Common myeloid progenitor, CD34-positive (primary cell): ENCODE data around the gene RPAP3.

Experiments used
- CTCF ChIA-PET: fragments of 350-600 bp; sonication (Branson Sonifier 250); formaldehyde crosslinking; loops from one replicate; lab custom pipeline; 2021; ENCODE audit warnings: antibody characterized with exemption; lab: Charles Lee
- POLR2A ChIA-PET: fragments of 350-600 bp; sonication (Branson Sonifier 250); formaldehyde crosslinking; loops from one replicate; lab custom pipeline; 2021; ENCODE audit warnings: antibody characterized with exemption; lab: Charles Lee
- DNase-seq, 3 donors: peaks; one replicate each; pipeline versions ENCODE4 v3.0.0 to v3.0.0-alpha.2; 2013
- H3K27ac ChIP-seq, 2 experiments: 1 replicate in 1 of 2; 2 replicates in 1 of 2; pipeline ENCODE4 v1.7.0; 2013; ENCODE audit warnings: inconsistent platforms in 2 of 2, low read length in 2 of 2, mild to moderate bottlenecking in 2 of 2, low read depth in 1 of 2, moderate library complexity in 1 of 2; ENCODE audit not compliant: severe bottlenecking in 2 of 2, insufficient read depth in 1 of 2, poor library complexity in 1 of 2
- H3K27me3 ChIP-seq, 5 experiments: replicated peaks in 2 of 5; 1 replicate in 3 of 5; 2 replicates in 2 of 5; pipeline versions ENCODE4 v1.6.1 to v1.7.0; 2013; ENCODE audit warnings: low read length in 4 of 5, mild to moderate bottlenecking in 2 of 5, moderate library complexity in 2 of 5, inconsistent platforms in 1 of 5; ENCODE audit not compliant: insufficient read depth in 5 of 5, control insufficient read depth in 4 of 5
- H3K36me3 ChIP-seq, 4 experiments: 1 replicate in 2 of 4; 2 replicates in 2 of 4; pipeline versions ENCODE4 v1.6.1 to v1.7.0; 2013; ENCODE audit warnings: low read length in 3 of 4, control low read depth in 1 of 4, mild to moderate bottlenecking in 1 of 4; ENCODE audit not compliant: control insufficient read depth in 4 of 4, insufficient read depth in 4 of 4
- H3K4me1 ChIP-seq, 4 experiments: 1 replicate in 3 of 4; 2 replicates in 1 of 4; pipeline versions ENCODE4 v1.6.1 to v1.7.1; 2013; ENCODE audit warnings: low read length in 3 of 4, mild to moderate bottlenecking in 3 of 4, control low read depth in 1 of 4, inconsistent platforms in 1 of 4, moderate library complexity in 1 of 4; ENCODE audit not compliant: control insufficient read depth in 4 of 4, insufficient read depth in 4 of 4; ENCODE audit errors: control extremely low read depth in 1 of 4
- H3K4me3 ChIP-seq, 7 experiments: 1 replicate in 4 of 7; 2 replicates in 3 of 7; pipeline versions ENCODE4 v1.5.1 to v1.7.0; 2013; ENCODE audit warnings: mild to moderate bottlenecking in 7 of 7, low read length in 6 of 7, moderate library complexity in 6 of 7, inconsistent platforms in 2 of 7, low read depth in 2 of 7, control low read depth in 1 of 7; ENCODE audit not compliant: insufficient read depth in 4 of 7, control insufficient read depth in 1 of 7; ENCODE audit errors: extremely low read depth in 1 of 7
- H3K9me3 ChIP-seq, 5 experiments: 1 replicate in 4 of 5; 2 replicates in 1 of 5; pipeline versions ENCODE4 v1.6.1 to v1.7.1; 2013; ENCODE audit warnings: low read length in 4 of 5, mild to moderate bottlenecking in 2 of 5, inconsistent platforms in 1 of 5, low read depth in 1 of 5, moderate library complexity in 1 of 5; ENCODE audit not compliant: control insufficient read depth in 4 of 5, insufficient read depth in 2 of 5; ENCODE audit errors: control extremely low read depth in 1 of 5
- WGBS: methylation state at CpG from one replicate; pipeline ENCODE4 v1.1.5; 2013; ENCODE audit not compliant: insufficient coverage; 5-methylcytosine and 5-hydroxymethylcytosine counted together

Gene RPAP3

DNA sequence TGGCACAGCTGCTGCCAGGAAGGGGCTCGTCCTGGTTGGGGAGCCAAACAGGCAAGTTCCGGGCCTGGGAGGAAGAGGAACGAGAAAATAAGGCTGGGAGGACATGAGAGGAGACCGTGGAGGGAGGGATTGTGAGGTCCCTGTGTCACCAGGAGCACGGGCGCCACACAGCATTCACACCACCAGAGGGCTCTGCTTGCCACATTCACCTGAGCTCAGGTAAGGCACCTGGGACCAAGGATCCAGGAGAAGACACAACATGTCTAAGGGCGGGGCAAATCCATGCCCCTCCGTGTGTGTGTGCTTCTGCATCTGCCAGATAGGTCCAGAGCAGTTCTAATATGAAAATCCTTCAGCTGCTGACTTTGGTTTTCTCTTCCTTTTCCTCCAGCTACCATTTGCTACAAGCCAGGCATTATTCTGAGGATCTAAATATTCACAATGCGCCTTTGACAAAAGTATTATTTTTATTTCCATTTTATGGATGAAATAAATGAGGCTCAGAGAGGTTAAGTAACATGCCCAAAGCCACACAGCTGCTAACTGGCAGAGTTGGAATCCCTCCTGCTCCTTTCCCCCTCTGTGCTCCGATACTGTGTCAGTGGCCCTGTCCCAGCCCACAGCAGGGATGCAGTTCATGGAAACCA, 38.3 kb upstream of the RPAP3 start:
- H3K9me3 ChIP-seq = no peaks in the 10 kb centered on the region
- WGBS = 53% methylated on average over 6 of the region's 10 CpGs
- ChIA-PET CTCF (interaction anchor here (1.3 to 35.4 kb wide), 11 partner anchors 12 to 126 kb away, joined by 3 to 1109 read pairs (median 73); partner anchors contain the start of genes ENDOU, RAPGEF3 and SLC48A1), POLR2A (interaction anchor here (0.6 kb wide), 1 partner anchor 12 kb away, joined by 4 read pairs; no protein-coding TSS in a partner anchor)
- no peak overlapping the region for H3K4me3 ChIP-seq
- no peak overlapping the region for H3K27ac ChIP-seq
- peaks cover 0 to 28% (median 0%) of the 10 kb centered on the region in 4 experiments for H3K36me3 ChIP-seq
- DNase-seq = peak in 2 of 3 donors; percentile 33 to 36
- H3K27me3 ChIP-seq = no peaks in the 10 kb centered on the region
- H3K4me1 ChIP-seq = peaks cover 4 to 32% (median 21%) of the 10 kb centered on the region in 4 experiments

DNA sequence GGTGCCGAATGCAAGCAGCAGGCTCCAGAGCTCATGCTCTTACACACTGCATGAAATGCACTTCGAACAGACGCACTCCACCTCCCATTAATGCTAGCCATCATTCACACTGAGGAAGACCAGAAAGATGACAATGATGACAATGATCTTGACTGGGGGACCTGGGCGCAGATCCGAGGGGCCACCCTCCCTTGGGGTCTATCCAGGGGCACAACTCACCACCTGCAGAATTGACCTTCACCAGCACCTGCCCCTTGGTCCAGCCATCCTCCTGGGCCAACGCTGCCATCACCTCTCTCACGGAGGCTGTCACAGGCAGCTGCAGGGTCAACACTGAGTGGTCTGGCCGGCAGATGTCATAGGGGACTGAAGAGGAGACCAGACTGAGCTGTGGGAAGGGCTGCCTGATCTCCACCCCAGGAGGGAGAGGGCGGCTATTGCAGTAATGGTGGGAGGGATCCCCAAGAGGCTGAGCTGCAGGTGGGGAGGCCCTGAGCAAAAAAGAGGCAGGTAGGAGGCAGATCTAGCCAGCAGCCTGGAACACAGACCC, 37.6 kb upstream of the RPAP3 start:
- H3K9me3 ChIP-seq = no peaks in the 10 kb centered on the region
- no peak for DNase-seq
- no peak overlapping the region for H3K27ac ChIP-seq
- H3K4me3 ChIP-seq = no peak overlapping the region
- peaks cover 4 to 32% (median 21%) of the 10 kb centered on the region in 4 experiments for H3K4me1 ChIP-seq
- H3K36me3 ChIP-seq = peaks cover 0 to 21% (median 0%) of the 10 kb centered on the region in 4 experiments
- ChIA-PET POLR2A (interaction anchor here (0.8 kb wide), 1 partner anchor 15 kb away, joined by 3 read pairs; the partner anchor contains the start of gene RAPGEF3), CTCF (interaction anchor here (1.0 to 35.4 kb wide), 13 partner anchors 11 to 154 kb away, joined by 3 to 1109 read pairs (median 27); partner anchors contain the start of genes ENDOU, HDAC7, RAPGEF3 and RPAP3)
- H3K27me3 ChIP-seq = no peaks in the 10 kb centered on the region
- 99% methylated on average over 8 of the region's 9 CpGs for WGBS

DNA sequence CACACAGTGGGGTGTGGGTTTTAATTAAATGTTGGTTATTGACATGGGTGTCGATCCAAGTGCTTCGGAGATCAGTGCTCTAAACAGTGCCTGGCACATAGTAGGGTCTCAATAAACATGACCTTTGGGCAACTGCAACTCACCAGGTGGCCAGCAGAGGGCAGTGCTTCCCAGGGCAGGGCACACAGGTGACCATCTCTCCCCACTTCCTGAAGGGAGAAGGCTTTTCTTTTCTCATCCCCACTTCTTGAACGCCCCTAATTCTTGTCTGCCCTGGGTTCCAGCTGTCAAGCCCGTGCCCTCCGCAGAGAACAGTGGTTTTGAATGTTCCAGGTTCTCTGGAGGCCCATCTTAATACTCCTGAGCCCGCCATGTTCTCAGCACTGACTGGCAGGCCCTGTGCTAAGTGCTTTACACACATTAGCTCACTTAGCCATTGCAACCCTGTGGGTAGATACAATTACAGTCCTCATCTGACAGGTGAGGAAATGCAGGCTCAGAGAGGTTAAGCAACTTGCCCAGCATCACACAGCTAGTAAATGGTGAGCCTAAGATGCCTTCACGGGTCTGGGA, 36.5 kb upstream of the RPAP3 start:
- no peak overlapping the region for H3K27ac ChIP-seq
- H3K27me3 ChIP-seq = no peaks in the 10 kb centered on the region
- 77% methylated on average over 7 of the region's 7 CpGs for WGBS
- H3K9me3 ChIP-seq = no peaks in the 10 kb centered on the region
- POLR2A ChIA-PET = interaction anchor here (0.6 to 1.3 kb wide), 4 partner anchors 16 to 55 kb away, joined by 3 to 4 read pairs (median 3); partner anchors contain the start of gene RAPGEF3
- CTCF ChIA-PET = interaction anchor here (0.7 to 35.4 kb wide), 20 partner anchors 10 to 710 kb away, joined by 3 to 1109 read pairs (median 8); partner anchors contain the start of genes ENDOU, HDAC7, RAPGEF3 and RPAP3
- peak; percentile 41 to 47 (median 42) for DNase-seq
- peaks cover 0 to 16% (median under 1%) of the 10 kb centered on the region in 4 experiments for H3K36me3 ChIP-seq
- H3K4me1 ChIP-seq = peaks cover 4 to 32% (median 21%) of the 10 kb centered on the region in 4 experiments
- H3K4me3 ChIP-seq = no peak overlapping the region

DNA sequence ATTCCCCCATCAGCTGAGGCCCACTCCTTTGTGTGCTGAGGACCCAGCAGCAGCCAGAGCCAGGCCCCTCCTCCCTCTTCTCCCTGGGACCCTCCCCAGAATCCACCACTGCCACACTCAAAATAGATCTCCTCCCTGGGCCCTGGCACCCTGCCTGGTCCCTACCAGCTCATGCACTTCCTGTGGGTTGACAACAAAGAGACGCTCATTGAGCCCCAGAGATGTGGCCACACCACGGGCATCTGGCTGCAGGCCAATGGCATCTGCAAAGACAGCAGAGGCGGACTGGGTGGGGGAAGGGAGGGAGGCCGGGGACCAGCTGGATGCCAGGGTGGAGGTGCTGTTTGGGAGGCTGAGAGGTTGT, 35.5 kb upstream of the RPAP3 start:
- Histone ChIP-seq H3K27ac (no peak overlapping the region), H3K9me3 (no peaks in the 10 kb centered on the region), H3K4me3 (peak overlapping the region in 1 of 7 experiments; percentile 4), H3K36me3 (peaks cover 0 to 13% (median 1%) of the 10 kb centered on the region in 4 experiments), H3K27me3 (no peaks in the 10 kb centered on the region), H3K4me1 (peaks cover 4 to 32% (median 21%) of the 10 kb centered on the region in 4 experiments)
- WGBS = 0% methylated on average over 4 of the region's 4 CpGs
- POLR2A ChIA-PET = interaction anchor here (0.6 to 1.3 kb wide), 7 partner anchors 15 to 976 kb away, joined by 3 to 4 read pairs (median 3); partner anchors contain the start of gene SLC48A1
- DNase-seq = peak; percentile 86 to 96 (median 95)
- CTCF ChIA-PET = interaction anchor here (0.7 to 35.4 kb wide), 18 partner anchors 9 to 395 kb away, joined by 3 to 1109 read pairs (median 14); partner anchors contain the start of genes ENDOU, HDAC7, RAPGEF3 and RPAP3

DNA sequence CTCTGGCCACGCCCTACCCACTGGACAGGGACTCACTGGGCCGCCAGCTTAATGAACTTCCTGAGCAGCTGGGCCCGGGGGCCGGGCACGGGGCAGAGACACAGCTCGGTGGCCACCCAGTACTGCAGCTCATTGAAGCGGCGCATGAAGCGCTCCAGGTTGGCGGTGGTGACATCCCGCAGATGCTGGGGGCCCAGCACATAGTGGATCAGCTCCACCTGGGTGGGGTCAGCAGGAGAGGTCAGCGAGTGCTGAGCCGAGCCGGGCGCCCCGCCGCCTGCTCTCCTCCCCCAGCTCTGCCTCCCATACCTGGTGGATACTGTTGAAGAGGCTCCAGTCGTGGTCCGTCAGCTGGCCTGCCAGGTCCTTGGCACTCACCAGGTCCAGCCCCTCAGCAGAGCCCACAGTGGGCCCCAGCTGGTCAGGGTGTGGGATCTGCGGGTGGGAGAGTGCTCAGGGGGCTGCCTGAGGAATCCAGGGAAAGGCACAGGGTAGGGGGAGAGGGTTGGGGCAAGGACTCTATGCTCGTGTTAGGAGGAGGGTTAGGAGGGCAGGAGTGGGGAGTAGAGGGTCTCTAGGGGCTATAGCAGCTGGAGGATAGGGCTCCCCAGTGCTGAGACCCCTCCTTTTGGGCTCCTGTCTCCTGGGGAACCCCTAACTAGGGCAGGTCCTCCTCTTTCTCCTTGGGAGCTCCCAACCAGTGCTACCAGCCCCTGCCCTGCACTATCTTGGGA, 34.9 kb upstream of the RPAP3 start:
- Histone ChIP-seq H3K27me3 (no peaks in the 10 kb centered on the region), H3K4me1 (peaks cover 4 to 32% (median 21%) of the 10 kb centered on the region in 4 experiments), H3K9me3 (no peaks in the 10 kb centered on the region), H3K36me3 (peaks cover 0 to 11% (median 1%) of the 10 kb centered on the region in 4 experiments), H3K4me3 (peak overlapping the region in 1 of 7 experiments; percentile 4), H3K27ac (no peak overlapping the region)
- 68% methylated on average over 20 of the region's 21 CpGs for WGBS
- POLR2A ChIA-PET = interaction anchor here (0.6 to 1.0 kb wide), 5 partner anchors 16 to 976 kb away, joined by 3 read pairs; partner anchors contain the start of gene SLC48A1
- CTCF ChIA-PET = interaction anchor here (0.8 to 35.4 kb wide), 12 partner anchors 8 to 394 kb away, joined by 3 to 1109 read pairs (median 50); partner anchors contain the start of genes ENDOU, HDAC7, RAPGEF3 and RPAP3
- DNase-seq = peak in 2 of 3 donors; percentile 35 to 40

DNA sequence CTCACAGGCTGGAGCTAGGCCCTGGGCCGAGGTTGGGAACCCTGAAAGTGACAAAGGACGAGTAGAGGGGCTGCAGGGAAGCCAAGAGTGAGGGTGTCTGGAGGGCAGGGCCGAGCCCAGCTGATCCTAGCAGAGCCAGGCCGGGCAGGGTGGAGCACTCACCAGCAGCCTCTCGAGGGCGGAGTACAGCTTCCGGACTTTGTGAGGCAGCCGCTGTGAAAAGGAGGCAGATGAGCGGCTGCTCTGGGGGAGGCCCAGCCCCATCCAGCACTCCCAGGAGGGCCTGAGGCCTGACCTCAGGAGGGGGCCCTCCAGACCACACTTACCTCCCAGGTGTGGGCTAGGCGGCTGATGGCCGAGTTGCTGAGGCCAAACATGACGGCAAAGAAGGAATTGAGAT, 34.1 kb upstream of the RPAP3 start:
- peaks cover 0 to 7% (median 1%) of the 10 kb centered on the region in 4 experiments for H3K36me3 ChIP-seq
- H3K27ac ChIP-seq = no peak overlapping the region
- H3K9me3 ChIP-seq = no peaks in the 10 kb centered on the region
- peaks cover 4 to 32% (median 21%) of the 10 kb centered on the region in 4 experiments for H3K4me1 ChIP-seq
- ChIA-PET POLR2A (no interaction called here), CTCF (interaction anchor here (1.6 to 35.4 kb wide), 8 partner anchors 8 to 95 kb away, joined by 4 to 1109 read pairs (median 114); partner anchors contain the start of genes ENDOU, RAPGEF3, RPAP3 and SLC48A1)
- H3K4me3 ChIP-seq = peak overlapping the region in 1 of 7 experiments; percentile 19
- 94% methylated on average over 10 of the region's 12 CpGs for WGBS
- no peak for DNase-seq
- H3K27me3 ChIP-seq = no peaks in the 10 kb centered on the region
